Kidney (tissue), 14 donors: Measurements from ENCODE around the gene NUDT2. TPM values are rescaled to one million over a fixed set of nuclear protein-coding genes. Genes with fewer than 3 reads are reported as not detected.

Source experiments
- DNase-seq, 5 donors: peaks; one replicate each; pipeline ENCODE4 v3.0.0-alpha.2; 2013 to 2020
- FAIRE-seq: peaks from 2 replicates; lab custom pipeline; 2012; peaks lifted over from hg19 to GRCh38; lab: Jason Lieb, UNC
- H3K27ac ChIP-seq, 2 donors: one replicate each; pipeline ENCODE4 v1.7.0; 2013; ENCODE audit warnings: low read depth in 2 of 2, low read length in 2 of 2, inconsistent platforms in 1 of 2
- H3K27me3 ChIP-seq: one replicate; pipeline ENCODE4 v1.7.1; 2013; ENCODE audit warnings: low read length, inconsistent platforms; ENCODE audit not compliant: control insufficient read depth, insufficient read depth
- H3K36me3 ChIP-seq, 3 donors: one replicate each; pipeline versions ENCODE4 v1.7.0 to v1.7.1; 2013; ENCODE audit warnings: low read length in 3 of 3, control low read depth in 1 of 3, inconsistent platforms in 1 of 3; ENCODE audit not compliant: insufficient read depth in 3 of 3, control insufficient read depth in 2 of 3
- H3K4me1 ChIP-seq, 3 donors: one replicate each; pipeline versions ENCODE4 v1.7.0 to v1.7.1; 2013; ENCODE audit warnings: low read length in 3 of 3, inconsistent platforms in 1 of 3, low read depth in 1 of 3; ENCODE audit not compliant: control insufficient read depth in 2 of 3, insufficient read depth in 2 of 3
- H3K4me3 ChIP-seq, 3 donors: one replicate each; pipeline versions ENCODE4 v1.7.0 to v1.8.1; 2013; ENCODE audit warnings: low read length in 3 of 3, control low read depth in 1 of 3, inconsistent platforms in 1 of 3
- H3K9ac ChIP-seq, 3 donors: one replicate each; pipeline versions ENCODE4 v1.7.0 to v1.7.1; 2013; ENCODE audit warnings: low read length in 3 of 3, control low read depth in 1 of 3, inconsistent platforms in 1 of 3
- H3K9me3 ChIP-seq, 3 donors: one replicate each; pipeline versions ENCODE4 v1.7.0 to v1.7.1; 2013; ENCODE audit warnings: low read length in 3 of 3, control low read depth in 1 of 3, inconsistent platforms in 1 of 3; ENCODE audit not compliant: control insufficient read depth in 2 of 3, insufficient read depth in 1 of 3
- CTCF ChIP-seq: IDR thresholded peaks from 3 replicates; pipeline ENCODE4 v1.5.1; 2012; ENCODE audit warnings: mild to moderate bottlenecking, moderate library complexity, borderline replicate concordance; ENCODE audit not compliant: insufficient read depth; ENCODE audit errors: extremely low read depth
- intact Hi-C: fragments of 100-400 bp; cut with DNase I; formaldehyde crosslinking; loops from one replicate; pipeline ENCODE4 v1.11.1; 2022
- polyA plus RNA-seq: library from polyadenylated mRNA; stranded (reverse); fragments of 350-450 nt; fragmentation: Illumina TruSeq; extraction: RNeasy Lipid Tissue Mini Kit (QIAGEN cat#74804); gene quantifications from one replicate; pipeline ENCODE4 v1.2.3, GENCODE V29; 2014; ENCODE audit warnings: low read depth, low replicate concordance; ENCODE audit not compliant: insufficient read depth
- total RNA-seq: library from RNA; stranded (reverse); fragmentation: NEBNext Ultra II Directional; extraction: Animal tissue kit (Norgen Biotek cat#: 25700); gene quantifications from one replicate; pipeline ENCODE4 v1.2.1, GENCODE V29; 2021
- donor health status: control.
- donor health status: control.
- donor health status: control.
- donor health status: control.
- donor health status: control.
- donor health status: DM: yes; HTN: yes; CAD: no.
- donor health status: Normal renal cell carcinoma (clear cell type).

The NUDT2 gene
- total and polyA plus RNA-seq, 2 donors from 2014 or later, result 12.6 to 32.1 TPM

DNA sequence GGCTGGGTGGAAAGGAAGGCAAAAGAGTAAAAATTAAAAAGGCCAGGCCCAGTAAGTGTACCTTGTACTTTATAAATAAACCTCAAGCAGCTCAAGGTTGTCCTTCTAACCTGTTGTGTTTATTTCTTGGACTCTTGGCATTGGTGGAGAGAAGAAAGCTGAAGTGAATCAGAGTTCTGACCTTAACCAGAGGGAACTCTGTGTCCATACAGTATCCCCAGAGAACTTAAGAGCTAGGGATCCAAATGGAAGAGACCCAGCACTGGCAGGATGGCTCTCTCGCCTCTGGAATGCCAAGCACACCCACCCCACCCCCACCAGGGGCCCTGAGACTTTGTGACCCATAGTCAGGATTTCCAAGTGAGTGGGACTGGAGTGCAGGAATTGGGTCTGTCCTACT lies 14.2 kb downstream of the NUDT2 start:
- DNase-seq (no peak), FAIRE-seq (no peak)
- Histone ChIP-seq H3K4me1 (peaks cover 0 to 31% (median 21%) of the 10 kb centered on the region in 3 donors), H3K27ac (peak overlapping the region; percentile 25 to 85), H3K9me3 (no peaks in the 10 kb centered on the region), H3K27me3 (no peaks in the 10 kb centered on the region), H3K9ac (no peak overlapping the region), H3K36me3 (peaks cover 3 to 8% (median 7%) of the 10 kb centered on the region in 3 donors), H3K4me3 (no peak overlapping the region)
- no peak for TF ChIP-seq CTCF
- intact Hi-C loops, result no loop called here

DNA sequence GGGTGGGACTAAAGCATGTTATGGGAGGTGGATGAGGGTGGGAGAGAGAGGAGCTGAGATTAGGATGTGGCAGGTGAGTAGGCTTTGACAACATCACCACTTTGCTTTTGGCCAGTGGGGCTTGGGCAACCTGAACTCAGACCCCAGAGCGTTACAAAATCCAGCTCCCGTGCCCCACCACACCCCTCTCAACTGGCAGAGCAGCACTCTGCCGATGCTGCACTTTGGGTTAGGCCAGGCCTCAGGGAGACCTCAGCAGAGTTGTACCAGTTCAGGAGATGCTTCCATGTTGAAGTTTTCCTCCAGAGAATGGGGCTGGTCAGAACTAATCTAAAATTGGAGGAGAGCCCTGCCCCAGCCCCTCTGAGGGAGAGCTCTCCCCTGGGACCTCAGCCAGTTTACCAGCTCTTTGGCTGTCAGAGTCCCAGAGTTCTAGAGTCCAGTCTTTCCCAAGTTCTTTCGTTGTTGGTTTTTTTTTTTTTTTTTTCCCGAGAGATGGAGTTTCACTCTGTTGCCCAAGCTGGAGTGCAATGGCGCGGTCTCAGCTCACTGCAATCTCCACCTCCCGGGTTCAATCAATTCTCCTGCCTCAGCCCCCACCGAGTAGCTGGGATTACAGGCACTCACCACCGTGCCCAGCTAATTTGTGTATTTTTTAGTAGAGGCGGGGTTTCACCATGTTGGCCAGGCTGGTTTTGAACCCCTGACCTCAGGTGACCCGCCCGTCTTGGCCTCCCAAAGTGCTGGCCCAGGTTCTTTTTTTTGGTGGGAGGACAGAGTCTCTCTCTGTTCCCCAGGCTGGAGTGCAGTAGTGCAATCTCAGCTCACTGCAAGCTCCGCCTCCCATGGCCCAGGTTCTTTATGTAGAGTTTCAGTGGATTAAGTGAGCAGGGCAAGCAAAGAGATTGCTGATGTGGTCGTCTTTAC lies 17.8 kb downstream of the NUDT2 start:
- Histone ChIP-seq H3K4me1 (peaks cover 0 to 26% (median 12%) of the 10 kb centered on the region in 3 donors), H3K9ac (no peak overlapping the region), H3K36me3 (no peaks in the 10 kb centered on the region), H3K9me3 (no peaks in the 10 kb centered on the region), H3K27me3 (no peaks in the 10 kb centered on the region), H3K27ac (peak overlapping the region in 1 of 2 donors; percentile 37), H3K4me3 (no peak overlapping the region)
- intact Hi-C loops, result no loop called here
- no peak for DNase-seq
- no peak for TF ChIP-seq CTCF
- FAIRE-seq, result no peak

DNA sequence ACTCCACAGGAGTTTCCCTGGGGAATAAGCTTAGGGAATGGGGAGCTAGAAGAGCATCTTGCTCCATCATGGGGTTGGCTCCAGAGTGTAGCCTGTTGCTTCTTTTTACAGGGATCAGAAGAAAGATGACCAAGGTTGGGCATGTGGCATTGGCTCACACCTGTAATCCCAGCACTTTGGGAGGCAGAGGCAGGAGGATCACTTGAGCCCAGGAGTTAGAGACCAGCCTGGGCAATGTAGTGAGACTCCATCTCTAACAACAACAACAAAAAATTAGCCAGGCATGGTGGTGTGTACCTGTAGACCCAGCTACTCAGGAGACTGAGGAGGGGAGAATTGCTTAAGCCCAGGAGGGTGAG lies 18.4 kb downstream of the NUDT2 start:
- H3K27ac ChIP-seq, result no peak overlapping the region
- DNase-seq (no peak), FAIRE-seq (no peak)
- no peaks in the 10 kb centered on the region for H3K36me3 ChIP-seq
- intact Hi-C loops, result no loop called here
- no peak for TF ChIP-seq CTCF
- H3K4me1 ChIP-seq, result peaks cover 0 to 21% (median 12%) of the 10 kb centered on the region in 3 donors
- H3K9me3 ChIP-seq, result no peaks in the 10 kb centered on the region
- H3K9ac ChIP-seq, result no peak overlapping the region
- no peak overlapping the region for H3K4me3 ChIP-seq
- no peaks in the 10 kb centered on the region for H3K27me3 ChIP-seq
